C4-2B (cell line): ENCODE measurements around the gene AMMECR1L.

Experiments
- CTCF ChIP-seq: fragments of 450-650 bp; conservative IDR thresholded peaks from 2 replicates; pipeline ENCODE4 v1.5.1; 2017; ENCODE audit warnings: mild to moderate bottlenecking
- ZFX ChIP-seq: fragments of 450-650 bp; IDR thresholded peaks from 2 replicates; pipeline ENCODE4 v1.6.1; 2017

- TF ChIP-seq CTCF (no peak), ZFX (no peak)
Measured at GRCh38 chr2:127841466-127842178, 44.1 kb downstream of the AMMECR1L start.
